Activated CD8-positive, alpha-beta memory T cell treated with anti-CD3 and anti-CD28 coated beads for 36 hours (primary cell): ENCODE results near the gene BCL2L12. TPM values are rescaled to one million over a fixed set of nuclear protein-coding genes. Genes with fewer than 3 reads are reported as not detected.

Experiments used
- CTCF ChIA-PET: fragments of 350-600 bp; sonication (Branson Sonifier 250); formaldehyde crosslinking; loops from one replicate; lab custom pipeline; 2021; ENCODE audit warnings: antibody characterized with exemption; lab: Charles Lee
- POLR2A ChIA-PET: fragments of 350-600 bp; sonication (Branson Sonifier 250); formaldehyde crosslinking; loops from one replicate; lab custom pipeline; 2021; ENCODE audit warnings: antibody characterized with exemption; lab: Charles Lee
- total RNA-seq, 2 experiments: library from RNA; stranded (reverse); gene quantifications; one replicate each; pipeline ENCODE4 v1.2.3, GENCODE V29; 2021

The BCL2L12 gene
- total RNA-seq, 2 experiments from 2014 or later: 72.3 to 73.6 TPM

GRCh38 chr19:49718511-49718910 lies 52.8 kb downstream of the BCL2L12 start:
- CTCF ChIA-PET: interaction anchor here (1.0 to 1.2 kb wide), 2 partner anchors 68 to 87 kb away, joined by 4 to 5 read pairs; no protein-coding TSS in a partner anchor
- POLR2A ChIA-PET: interaction anchor here (0.6 kb wide), 1 partner anchor 203 kb away, joined by 3 read pairs; no protein-coding TSS in a partner anchor

GRCh38 chr19:49718991-49719390 lies 53.3 kb downstream of the BCL2L12 start:
- POLR2A ChIA-PET: no interaction called here
- CTCF ChIA-PET: no interaction called here

GRCh38 chr19:49719420-49719819 lies 53.7 kb downstream of the BCL2L12 start:
- ChIA-PET POLR2A (interaction anchor here (0.6 kb wide), 3 partner anchors 12 to 89 kb away, joined by 3 to 4 read pairs (median 4); no protein-coding TSS in a partner anchor), CTCF (interaction anchor here (0.6 kb wide), 1 partner anchor 32 kb away, joined by 4 read pairs; no protein-coding TSS in a partner anchor)

Other genes starting within 250 kb of the BCL2L12 start
- gene PTH2, start 242.5 kb upstream of the BCL2L12 start, total RNA-seq: not detected
- not detected for gene GFY, start 240.5 kb upstream of the BCL2L12 start, total RNA-seq
- gene SLC17A7, start 224.4 kb upstream of the BCL2L12 start, total RNA-seq: not detected
- 100 to 1,000 TPM; 152 to 154 TPM for gene PIH1D1, start 214.1 kb upstream of the BCL2L12 start, total RNA-seq
- gene ALDH16A1, start 212.7 kb upstream of the BCL2L12 start, total RNA-seq: 10 to 100 TPM; 38.4 to 38.5 TPM
- 10 to 100 TPM; 52.2 to 55.1 TPM for gene FLT3LG, start 191.7 kb upstream of the BCL2L12 start, total RNA-seq
- 1,000 to 10,000 TPM; 3,587 to 3,700 TPM for gene RPL13A, start 178.3 kb upstream of the BCL2L12 start, total RNA-seq
- gene RPS11, start 169.5 kb upstream of the BCL2L12 start, total RNA-seq: 1,000 to 10,000 TPM; 2,789 to 2,826 TPM
- 10 to 100 TPM; 10.3 to 12.4 TPM for gene FCGRT, start 153.3 kb upstream of the BCL2L12 start, total RNA-seq
- 1 to 10 TPM; 2.6 to 2.8 TPM for gene RCN3, start 137.9 kb upstream of the BCL2L12 start, total RNA-seq
- gene NOSIP, start 85.4 kb upstream of the BCL2L12 start, total RNA-seq: 10 to 100 TPM; 59.7 to 60.2 TPM
- 1 to 10 TPM; 1.1 to 1.4 TPM for gene PRRG2, start 84.6 kb upstream of the BCL2L12 start, total RNA-seq
- gene PRR12, start 74.8 kb upstream of the BCL2L12 start, total RNA-seq: 10 to 100 TPM; 22.0 to 22.3 TPM
- 1 to 10 TPM; 5.0 to 5.4 TPM for gene RRAS, start 25.8 kb upstream of the BCL2L12 start, total RNA-seq
- gene SCAF1, start 23.7 kb upstream of the BCL2L12 start, total RNA-seq: 10 to 100 TPM; 71.7 to 76.5 TPM
- gene IRF3, start 76 bp upstream of the BCL2L12 start, total RNA-seq: 100 to 1,000 TPM; 120 to 122 TPM
- 100 to 1,000 TPM; 538 to 559 TPM for gene PRMT1, start 11.3 kb downstream of the BCL2L12 start, total RNA-seq
- gene ADM5, start 23.7 kb downstream of the BCL2L12 start, total RNA-seq: 1 to 10 TPM; 7.3 TPM
- under 1 TPM; 0.32 to 0.61 TPM for gene CPT1C, start 25.2 kb downstream of the BCL2L12 start, total RNA-seq
- under 1 TPM; 0.34 to 0.70 TPM for gene TSKS, start 97.4 kb downstream of the BCL2L12 start, total RNA-seq
- gene AP2A1, start 101.1 kb downstream of the BCL2L12 start, total RNA-seq: 10 to 100 TPM; 90.3 to 91.8 TPM
- 10 to 100 TPM; 32.6 to 33.4 TPM for gene FUZ, start 147.4 kb downstream of the BCL2L12 start, total RNA-seq
- gene MED25, start 152.4 kb downstream of the BCL2L12 start, total RNA-seq: 10 to 100 TPM; 44.8 to 48.2 TPM
- gene PTOV1, start 185.2 kb downstream of the BCL2L12 start, total RNA-seq: 10 to 100 TPM; 90.2 to 90.9 TPM
- gene PNKP, start 201.6 kb downstream of the BCL2L12 start, total RNA-seq: 10 to 100 TPM; 86.7 to 93.1 TPM
- gene AKT1S1, start 211.4 kb downstream of the BCL2L12 start, total RNA-seq: 10 to 100 TPM; 31.7 TPM
- 10 to 100 TPM; 26.3 to 27.4 TPM for gene TBC1D17, start 211.8 kb downstream of the BCL2L12 start, total RNA-seq
- 10 to 100 TPM; 28.9 to 30.8 TPM for gene IL4I1, start 231.0 kb downstream of the BCL2L12 start, total RNA-seq